DND-41 (cell line): ENCODE data around the gene LGI1.
"Not testable (repeated sequence)": the region's sequence is repeated elsewhere in the genome, so short reads cannot be mapped to it uniquely, and the experiment has no call there.

ENCODE experiments used
- ATAC-seq: fragments of 200-7000 bp; cut with Tn5 transposase; 3 replicates; pipeline ENCODE4 v1.9.1; 2021; ENCODE audit warnings: low read depth; ENCODE audit not compliant: insufficient read depth
- DNase-seq: peaks from one replicate; pipeline ENCODE4 v3.0.0-alpha.2; 2020
- H2AFZ ChIP-seq: 2 replicates; pipeline ENCODE4 v1.6.0; 2012; ENCODE audit warnings: low read depth, low read length
- H3K27ac ChIP-seq: 2 replicates; pipeline ENCODE4 v1.5.1; 2012; ENCODE audit warnings: low read length, inconsistent platforms
- H3K27me3 ChIP-seq: fragments of 200-600 bp; sonication (generic); 2 replicates; pipeline ENCODE4 v1.6.0; 2012; ENCODE audit warnings: low read length, mild to moderate bottlenecking, inconsistent platforms; ENCODE audit not compliant: insufficient read depth, poor library complexity
- H3K36me3 ChIP-seq: 2 replicates; pipeline ENCODE4 v1.5.1; 2012; ENCODE audit warnings: low read length, inconsistent platforms; ENCODE audit not compliant: insufficient read depth
- H3K4me1 ChIP-seq: 2 replicates; pipeline ENCODE4 v1.5.1; 2012; ENCODE audit warnings: mild to moderate bottlenecking, low read length; ENCODE audit not compliant: insufficient read depth
- H3K4me2 ChIP-seq: 2 replicates; pipeline ENCODE4 v1.6.0; 2012; ENCODE audit warnings: mild to moderate bottlenecking, moderate library complexity, low read length, inconsistent platforms; ENCODE audit not compliant: insufficient read depth
- H3K4me3 ChIP-seq, 2 experiments: fragments of 200-600 bp in 1 of 2; shearing (Covaris generic) in 1 of 2; 2 replicates each; pipeline ENCODE4 v1.5.1; 2012 to 2016; ENCODE audit warnings: inconsistent platforms in 2 of 2, low read length in 2 of 2, mild to moderate bottlenecking in 2 of 2, low read depth in 1 of 2, moderate library complexity in 1 of 2
- H3K79me2 ChIP-seq: 2 replicates; pipeline ENCODE4 v1.6.0; 2012; ENCODE audit warnings: low read length, inconsistent platforms; ENCODE audit not compliant: insufficient read depth
- H3K9ac ChIP-seq: 2 replicates; pipeline ENCODE4 v1.6.0; 2012; ENCODE audit warnings: low read depth, mild to moderate bottlenecking, inconsistent platforms, low read length, moderate library complexity
- H3K9me3 ChIP-seq: 2 replicates; pipeline ENCODE4 v1.5.1; 2012; ENCODE audit warnings: low read length, moderate library complexity, mild to moderate bottlenecking, inconsistent platforms; ENCODE audit not compliant: insufficient read depth, severe bottlenecking
- H4K20me1 ChIP-seq: 2 replicates; pipeline ENCODE4 v1.6.0; 2012; ENCODE audit warnings: low read length; ENCODE audit not compliant: insufficient read depth
- CTCF ChIP-seq: IDR thresholded peaks from 2 replicates; pipeline ENCODE4 v1.5.1; 2012; ENCODE audit warnings: borderline replicate concordance, low read length, moderate library complexity, mild to moderate bottlenecking; ENCODE audit not compliant: poor library complexity, severe bottlenecking; ENCODE audit errors: extremely low read depth
- EZH2 ChIP-seq: IDR thresholded peaks from 3 replicates; pipeline ENCODE4 v1.6.1; 2012; ENCODE audit warnings: borderline replicate concordance, low read depth, mild to moderate bottlenecking, moderate library complexity, low read length, inconsistent platforms; ENCODE audit not compliant: severe bottlenecking

LGI1 gene

GRCh38 chr10:93821051-93821772, 63.5 kb downstream of the LGI1 start:
- Histone ChIP-seq H3K9ac (no peak overlapping the region), H2AFZ (no peak overlapping the region), H3K27ac (no peak overlapping the region), H3K79me2 (no peaks in the 10 kb centered on the region), H4K20me1 (no peaks in the 10 kb centered on the region), H3K4me3 (no peak overlapping the region), H3K27me3 (peaks cover 6% of the 10 kb centered on the region), H3K9me3 (no peaks in the 10 kb centered on the region), H3K4me1 (peaks cover 3% of the 10 kb centered on the region), H3K4me2 (no peak overlapping the region), H3K36me3 (no peaks in the 10 kb centered on the region)
- TF ChIP-seq CTCF: peak; percentile 36
- TF ChIP-seq EZH2: no peak
- ATAC-seq (no peak), DNase-seq (no peak)

- peak; percentile 97 for ATAC-seq
- Histone ChIP-seq H3K4me1 (peaks cover 10% of the 10 kb centered on the region), H3K27me3 (no peaks in the 10 kb centered on the region), H3K9ac (no peak overlapping the region), H3K4me3 (no peak overlapping the region), H3K4me2 (no peak overlapping the region), H3K27ac (no peak overlapping the region), H3K79me2 (no peaks in the 10 kb centered on the region), H3K9me3 (no peaks in the 10 kb centered on the region), H3K36me3 (no peaks in the 10 kb centered on the region), H2AFZ (no peak overlapping the region), H4K20me1 (no peaks in the 10 kb centered on the region)
- peak; percentile 50 for DNase-seq
- TF ChIP-seq CTCF (no peak), EZH2 (no peak)
Measured at GRCh38 chr10:93826355-93826754, 68.6 kb downstream of the LGI1 start.

GRCh38 chr10:93827056-93827804, 69.5 kb downstream of the LGI1 start:
- DNase-seq (no peak), ATAC-seq (no peak)
- H3K36me3 ChIP-seq: no peaks in the 10 kb centered on the region
- H3K27me3 ChIP-seq: no peaks in the 10 kb centered on the region
- H4K20me1 ChIP-seq: no peaks in the 10 kb centered on the region
- H3K4me2 ChIP-seq: no peak overlapping the region
- TF ChIP-seq EZH2 (no peak), CTCF (no peak)
- no peak overlapping the region for H3K27ac ChIP-seq
- no peak overlapping the region for H3K4me3 ChIP-seq
- no peak overlapping the region for H2AFZ ChIP-seq
- H3K4me1 ChIP-seq: peaks cover 10% of the 10 kb centered on the region
- H3K79me2 ChIP-seq: no peaks in the 10 kb centered on the region
- H3K9ac ChIP-seq: no peak overlapping the region
- H3K9me3 ChIP-seq: no peaks in the 10 kb centered on the region

GRCh38 chr10:93831065-93831464, 73.3 kb downstream of the LGI1 start:
- H2AFZ ChIP-seq, H3K27ac ChIP-seq, H3K4me1 ChIP-seq, H3K36me3 ChIP-seq, ATAC-seq, DNase-seq, H3K4me2 ChIP-seq, H3K79me2 ChIP-seq, H3K4me3 ChIP-seq, H3K27me3 ChIP-seq, H4K20me1 ChIP-seq, H3K9ac ChIP-seq, H3K9me3 ChIP-seq: not testable (repeated sequence)
